GM18951 (cell line): ENCODE results near the gene SPATS2.

Source experiments
- POLR2A ChIP-seq: IDR thresholded peaks from 4 replicates; pipeline ENCODE4 v1.6.1; 2011; ENCODE audit warnings: mild to moderate bottlenecking; ENCODE audit not compliant: insufficient read length, insufficient read depth; ENCODE audit errors: extremely low read depth
- in situ Hi-C: fragments of 300-500 bp; cut with MboI; formaldehyde crosslinking; loops from one replicate; pipeline ENCODE4 v1.12.0; 2022; ENCODE audit warnings: low sequenced_read_pairs, mixed read lengths, inconsistent platforms; ENCODE audit not compliant: unreplicated experiment

Gene SPATS2

GRCh38 chr12:49565406-49566265 is 198.4 kb downstream of the SPATS2 start:
- TF ChIP-seq POLR2A: no peak
- in situ Hi-C loops: no loop called here

- in situ Hi-C loops: no loop called here
- no peak for TF ChIP-seq POLR2A
Measured at GRCh38 chr12:49566361-49566760, 199.1 kb downstream of the SPATS2 start.

- no peak for TF ChIP-seq POLR2A
- in situ Hi-C loops: no loop called here
Measured at GRCh38 chr12:49567302-49567610, 200.0 kb downstream of the SPATS2 start.

GRCh38 chr12:49567611-49568441 is 200.6 kb downstream of the SPATS2 start, which contains the start of gene MCRS1:
MCRS1 (minus strand) TSS chr12:49568142; CDS start chr12:49566731, 1,411 bp downstream.
- peak; percentile 91 for TF ChIP-seq POLR2A
- in situ Hi-C loops: no loop called here

- in situ Hi-C loops: no loop called here
- no peak for TF ChIP-seq POLR2A
Measured at GRCh38 chr12:49568442-49569162, 201.3 kb downstream of the SPATS2 start.
